Activated naive CD4-positive, alpha-beta T cell treated with anti-CD3 and anti-CD28 coated beads for 36 hours (primary cell): ENCODE results near the gene PODNL1. TPM values are rescaled to one million over a fixed set of nuclear protein-coding genes. Genes with fewer than 3 reads are reported as not detected.
"Not testable (repeated sequence)": the region's sequence is repeated elsewhere in the genome, so short reads cannot be mapped to it uniquely, and the experiment has no call there.

ENCODE experiments used
- CTCF ChIA-PET: fragments of 350-600 bp; sonication (Branson Sonifier 250); formaldehyde crosslinking; loops from one replicate; lab custom pipeline; 2021; ENCODE audit warnings: antibody characterized with exemption; lab: Charles Lee
- DNase-seq: peaks from one replicate; pipeline ENCODE4 v3.0.0-alpha.2; 2020
- H3K27ac Mint-ChIP-seq: one replicate; pipeline ENCODE4 v1.8.0; 2021; ENCODE audit warnings: mild to moderate bottlenecking, mixed read lengths
- H3K27me3 Mint-ChIP-seq: one replicate; pipeline ENCODE4 v1.8.0; 2021; ENCODE audit warnings: low read depth, mixed read lengths
- H3K36me3 Mint-ChIP-seq: one replicate; pipeline ENCODE4 v1.8.0; 2021; ENCODE audit warnings: low read depth, mixed read lengths
- H3K4me1 Mint-ChIP-seq: one replicate; pipeline ENCODE4 v1.8.0; 2021; ENCODE audit warnings: low read depth, mixed read lengths
- H3K4me3 Mint-ChIP-seq: one replicate; pipeline ENCODE4 v1.8.0; 2021; ENCODE audit warnings: mild to moderate bottlenecking, moderate library complexity, mixed read lengths
- H3K9me3 Mint-ChIP-seq: one replicate; pipeline ENCODE4 v1.8.0; 2021; ENCODE audit warnings: mixed read lengths
- intact Hi-C: fragments of 100-400 bp; cut with micrococcal nuclease; formaldehyde crosslinking; loops from one replicate; pipeline ENCODE4 v1.15.1; 2023
- total RNA-seq, 2 experiments: library from RNA; stranded (reverse); gene quantifications; one replicate each; pipeline ENCODE4 v1.2.3, GENCODE V29; 2021

The PODNL1 gene
- total RNA-seq, 2 experiments from 2014 or later, result 0.29 TPM; not detected in 1

DNA sequence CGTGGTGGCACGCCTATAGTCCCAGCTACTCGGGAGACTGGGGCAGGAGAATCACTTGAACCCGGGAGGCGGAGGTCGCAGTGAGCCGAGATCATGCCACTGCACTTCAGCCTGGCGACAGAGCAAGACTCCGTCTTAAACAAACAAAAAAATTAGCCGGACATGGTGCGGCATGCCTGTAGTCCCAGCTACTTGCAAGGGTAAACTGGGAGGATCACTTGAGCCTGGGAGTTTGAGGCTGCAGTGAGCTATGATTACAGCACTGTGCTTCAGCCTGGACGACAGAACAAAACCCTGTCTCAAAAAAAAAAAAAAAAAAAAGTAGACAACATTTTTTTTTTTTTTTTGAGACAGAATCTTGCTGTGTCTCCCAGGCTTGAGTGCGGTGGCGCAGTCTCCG, 33.7 kb upstream of the PODNL1 start:
- CTCF ChIA-PET, result interaction anchor here (0.6 to 1.0 kb wide), 2 partner anchors 13 to 288 kb away, joined by 4 to 5 read pairs; no protein-coding TSS in a partner anchor
- H3K27me3 Mint-ChIP-seq, H3K4me3 Mint-ChIP-seq, DNase-seq, H3K9me3 Mint-ChIP-seq, H3K27ac Mint-ChIP-seq, intact Hi-C loops, H3K4me1 Mint-ChIP-seq: not testable (repeated sequence)
- H3K36me3 Mint-ChIP-seq, result peaks cover 16% of the 10 kb centered on the region

DNA sequence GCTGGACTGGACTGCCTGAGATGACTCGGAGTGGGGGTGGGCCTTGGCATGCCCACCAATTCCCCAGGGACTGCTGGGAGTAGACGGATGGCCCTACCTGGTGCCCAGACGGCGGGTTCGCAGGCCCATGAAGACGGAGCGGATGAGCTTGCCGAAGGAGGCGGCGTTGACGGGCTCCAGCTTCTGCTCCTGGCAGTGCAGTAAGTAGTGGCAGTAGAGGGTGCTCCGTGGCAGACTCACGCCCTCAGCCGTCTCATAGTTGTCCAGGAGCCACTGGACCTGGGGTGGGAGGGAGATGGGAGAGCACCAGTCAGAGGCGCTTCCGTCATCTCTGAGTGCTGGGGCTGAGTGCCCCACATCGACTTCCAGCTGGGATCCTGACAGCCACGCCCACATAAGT, 31.7 kb upstream of the PODNL1 start:
- DNase-seq, result no peak
- peaks cover 14% of the 10 kb centered on the region for H3K36me3 Mint-ChIP-seq
- H3K4me1 Mint-ChIP-seq, result peaks cover 8% of the 10 kb centered on the region
- H3K27me3 Mint-ChIP-seq, result no peaks in the 10 kb centered on the region
- intact Hi-C loops, result no loop called here
- CTCF ChIA-PET, result interaction anchor here (0.6 to 0.7 kb wide), 2 partner anchors 73 to 108 kb away, joined by 3 to 6 read pairs; no protein-coding TSS in a partner anchor
- H3K27ac Mint-ChIP-seq, result no peak overlapping the region
- H3K4me3 Mint-ChIP-seq, result no peak overlapping the region
- H3K9me3 Mint-ChIP-seq, result no peaks in the 10 kb centered on the region

GRCh38 chr19:13968999-13969398, 30.8 kb upstream of the PODNL1 start:
- peaks cover 10% of the 10 kb centered on the region for H3K36me3 Mint-ChIP-seq
- H3K4me3 Mint-ChIP-seq, result no peak overlapping the region
- no peaks in the 10 kb centered on the region for H3K9me3 Mint-ChIP-seq
- intact Hi-C loops, result no loop called here
- H3K27me3 Mint-ChIP-seq, result no peaks in the 10 kb centered on the region
- peaks cover 2% of the 10 kb centered on the region for H3K4me1 Mint-ChIP-seq
- no peak for DNase-seq
- CTCF ChIA-PET, result interaction anchor here (1.0 kb wide), 1 partner anchor 83 kb away, joined by 3 read pairs; no protein-coding TSS in a partner anchor
- H3K27ac Mint-ChIP-seq, result no peak overlapping the region

GRCh38 chr19:13968383-13968935, 30.2 kb upstream of the PODNL1 start:
- no peak overlapping the region for H3K4me3 Mint-ChIP-seq
- no peaks in the 10 kb centered on the region for H3K4me1 Mint-ChIP-seq
- peaks cover 9% of the 10 kb centered on the region for H3K36me3 Mint-ChIP-seq
- no peaks in the 10 kb centered on the region for H3K9me3 Mint-ChIP-seq
- H3K27me3 Mint-ChIP-seq, result no peaks in the 10 kb centered on the region
- CTCF ChIA-PET, result interaction anchor here (1.0 kb wide), 1 partner anchor 83 kb away, joined by 3 read pairs; no protein-coding TSS in a partner anchor
- intact Hi-C loops, result no loop called here
- no peak overlapping the region for H3K27ac Mint-ChIP-seq
- no peak for DNase-seq

DNA sequence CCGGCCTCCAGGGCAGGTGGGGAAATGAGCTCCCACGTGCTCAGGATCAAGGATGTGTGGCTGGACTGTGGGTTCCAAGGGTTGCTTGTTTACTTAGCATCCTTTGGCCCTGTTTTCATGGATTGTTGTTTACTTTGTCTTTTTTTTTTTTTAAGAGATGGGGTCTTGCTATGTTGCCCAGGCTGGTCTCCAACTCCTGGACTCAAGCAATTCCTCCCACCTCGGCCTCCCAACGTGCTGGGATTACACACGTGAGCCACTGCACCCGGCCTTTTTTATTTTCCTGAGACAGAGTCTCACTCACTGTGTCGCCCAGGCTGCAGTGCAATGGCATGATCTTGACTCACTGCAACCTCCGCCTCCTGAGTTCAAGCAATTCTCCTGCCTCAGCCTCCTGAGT, 29.0 kb upstream of the PODNL1 start:
- H3K4me1 Mint-ChIP-seq, DNase-seq, H3K36me3 Mint-ChIP-seq, intact Hi-C loops, H3K27me3 Mint-ChIP-seq, H3K4me3 Mint-ChIP-seq, H3K9me3 Mint-ChIP-seq, H3K27ac Mint-ChIP-seq: not testable (repeated sequence)
- CTCF ChIA-PET, result interaction anchor here (0.6 kb wide), 1 partner anchor 88 kb away, joined by 5 read pairs; no protein-coding TSS in a partner anchor

DNA sequence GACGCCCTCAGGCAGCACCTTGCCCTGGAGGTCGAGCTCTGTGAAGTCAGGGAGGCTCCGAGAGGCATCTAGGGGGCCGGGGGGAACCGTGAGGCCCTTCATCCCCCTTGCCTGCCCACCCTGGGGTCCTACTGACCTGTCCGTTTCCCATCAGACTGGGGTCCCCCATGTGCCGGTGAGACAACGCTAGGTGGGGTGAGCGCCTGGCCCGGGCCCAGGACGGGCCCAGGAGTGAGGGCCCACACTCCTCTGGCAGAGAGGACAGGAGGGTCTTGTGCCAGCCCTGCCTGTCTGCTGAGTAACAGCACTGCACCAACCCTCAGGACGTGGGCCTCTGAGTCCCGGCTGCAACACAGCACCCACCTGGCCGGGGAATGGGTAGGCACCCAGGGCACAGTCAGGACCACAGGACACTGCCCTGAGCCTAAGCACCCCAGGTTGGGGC, 28.5 kb upstream of the PODNL1 start:
- peaks cover 7% of the 10 kb centered on the region for H3K36me3 Mint-ChIP-seq
- intact Hi-C loops, result no loop called here
- CTCF ChIA-PET, result interaction anchor here (0.6 kb wide), 1 partner anchor 88 kb away, joined by 5 read pairs; no protein-coding TSS in a partner anchor
- H3K27me3 Mint-ChIP-seq, result no peaks in the 10 kb centered on the region
- DNase-seq, result no peak
- H3K27ac Mint-ChIP-seq, result no peak overlapping the region
- H3K4me3 Mint-ChIP-seq, result no peak overlapping the region
- H3K4me1 Mint-ChIP-seq, result no peaks in the 10 kb centered on the region
- no peaks in the 10 kb centered on the region for H3K9me3 Mint-ChIP-seq

DNA sequence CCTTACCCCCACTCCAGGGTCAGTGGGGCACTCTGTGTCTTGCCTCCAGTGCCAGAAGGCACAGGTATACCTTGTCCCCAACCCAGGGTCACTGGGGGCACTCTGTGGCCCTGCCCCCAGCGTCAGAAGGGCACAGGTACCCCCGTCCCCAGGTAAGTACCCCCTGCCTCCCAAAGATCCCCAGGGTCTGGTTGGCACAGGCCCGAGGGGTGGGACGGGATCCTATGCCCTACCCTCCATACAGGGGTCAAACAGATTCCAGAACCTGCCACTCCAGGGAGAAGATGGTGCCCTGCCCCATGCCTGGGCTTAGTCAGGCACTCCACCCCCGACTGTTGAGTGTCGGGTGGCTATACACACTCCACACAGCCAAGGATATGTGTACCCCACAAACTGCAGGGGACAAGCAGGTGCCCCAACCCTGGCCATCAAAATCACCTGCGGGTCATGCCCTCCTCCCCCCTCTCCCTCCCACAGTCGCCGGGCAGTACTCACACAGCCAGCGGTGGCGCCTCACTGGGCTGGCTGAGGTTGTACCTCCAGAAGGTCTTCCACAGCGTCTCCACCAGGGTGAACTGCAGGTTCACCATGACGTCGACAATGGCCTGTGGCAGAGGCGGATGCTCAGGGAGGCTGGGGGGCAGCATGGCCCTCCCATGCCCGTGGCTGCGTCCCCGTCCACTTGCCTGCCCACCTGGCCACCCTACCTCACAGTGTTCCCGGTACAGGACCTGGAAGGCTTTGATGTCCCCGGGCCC, 27.9 kb upstream of the PODNL1 start:
- H3K4me1 Mint-ChIP-seq, result no peaks in the 10 kb centered on the region
- DNase-seq, result no peak
- intact Hi-C loops, result no loop called here
- H3K27ac Mint-ChIP-seq, result no peak overlapping the region
- H3K9me3 Mint-ChIP-seq, result no peaks in the 10 kb centered on the region
- H3K36me3 Mint-ChIP-seq, result peaks cover 12% of the 10 kb centered on the region
- CTCF ChIA-PET, result no interaction called here
- no peak overlapping the region for H3K4me3 Mint-ChIP-seq
- no peaks in the 10 kb centered on the region for H3K27me3 Mint-ChIP-seq

DNA sequence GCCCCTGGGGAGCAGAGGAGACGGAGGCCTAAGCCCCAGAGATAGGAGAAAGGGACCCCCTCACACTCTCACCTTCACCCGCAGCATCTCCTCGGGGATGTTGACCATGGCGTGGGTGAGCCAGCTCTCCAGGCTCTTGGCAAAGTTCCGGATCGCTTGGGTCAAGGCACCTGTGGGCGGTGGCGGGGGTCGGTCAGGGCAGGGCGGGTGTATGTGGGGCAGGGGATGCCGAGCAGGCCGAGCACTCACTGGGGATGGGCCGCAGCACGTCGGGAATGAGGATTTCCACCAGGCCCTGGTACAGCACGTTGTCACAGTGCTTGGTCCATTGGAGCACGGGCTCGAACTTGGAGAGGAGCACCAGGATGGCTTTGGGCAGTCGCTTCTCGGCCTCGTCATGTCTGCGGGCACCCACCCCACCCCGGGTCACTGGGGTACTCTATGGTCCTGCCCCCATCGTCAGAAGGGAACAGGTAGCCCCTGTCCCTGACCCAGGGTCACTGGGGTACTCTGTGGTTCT, 27.2 kb upstream of the PODNL1 start:
- Mint-ChIP-seq H3K27ac (no peak overlapping the region), H3K27me3 (no peaks in the 10 kb centered on the region), H3K4me1 (no peaks in the 10 kb centered on the region), H3K4me3 (no peak overlapping the region), H3K36me3 (peaks cover 15% of the 10 kb centered on the region), H3K9me3 (no peaks in the 10 kb centered on the region)
- CTCF ChIA-PET, result no interaction called here
- DNase-seq, result no peak
- intact Hi-C loops, result no loop called here

GRCh38 chr19:13964776-13965175, 26.6 kb upstream of the PODNL1 start:
- Mint-ChIP-seq H3K4me3 (no peak overlapping the region), H3K27me3 (no peaks in the 10 kb centered on the region), H3K36me3 (peaks cover 15% of the 10 kb centered on the region), H3K9me3 (no peaks in the 10 kb centered on the region), H3K4me1 (no peaks in the 10 kb centered on the region), H3K27ac (no peak overlapping the region)
- intact Hi-C loops, result no loop called here
- CTCF ChIA-PET, result no interaction called here
- no peak for DNase-seq

GRCh38 chr19:13963603-13964105, 25.4 kb upstream of the PODNL1 start:
- intact Hi-C loops, result no loop called here
- no peak overlapping the region for H3K27ac Mint-ChIP-seq
- CTCF ChIA-PET, result no interaction called here
- H3K9me3 Mint-ChIP-seq, result no peaks in the 10 kb centered on the region
- peaks cover 9% of the 10 kb centered on the region for H3K36me3 Mint-ChIP-seq
- no peaks in the 10 kb centered on the region for H3K27me3 Mint-ChIP-seq
- DNase-seq, result no peak
- no peak overlapping the region for H3K4me3 Mint-ChIP-seq
- H3K4me1 Mint-ChIP-seq, result no peaks in the 10 kb centered on the region

DNA sequence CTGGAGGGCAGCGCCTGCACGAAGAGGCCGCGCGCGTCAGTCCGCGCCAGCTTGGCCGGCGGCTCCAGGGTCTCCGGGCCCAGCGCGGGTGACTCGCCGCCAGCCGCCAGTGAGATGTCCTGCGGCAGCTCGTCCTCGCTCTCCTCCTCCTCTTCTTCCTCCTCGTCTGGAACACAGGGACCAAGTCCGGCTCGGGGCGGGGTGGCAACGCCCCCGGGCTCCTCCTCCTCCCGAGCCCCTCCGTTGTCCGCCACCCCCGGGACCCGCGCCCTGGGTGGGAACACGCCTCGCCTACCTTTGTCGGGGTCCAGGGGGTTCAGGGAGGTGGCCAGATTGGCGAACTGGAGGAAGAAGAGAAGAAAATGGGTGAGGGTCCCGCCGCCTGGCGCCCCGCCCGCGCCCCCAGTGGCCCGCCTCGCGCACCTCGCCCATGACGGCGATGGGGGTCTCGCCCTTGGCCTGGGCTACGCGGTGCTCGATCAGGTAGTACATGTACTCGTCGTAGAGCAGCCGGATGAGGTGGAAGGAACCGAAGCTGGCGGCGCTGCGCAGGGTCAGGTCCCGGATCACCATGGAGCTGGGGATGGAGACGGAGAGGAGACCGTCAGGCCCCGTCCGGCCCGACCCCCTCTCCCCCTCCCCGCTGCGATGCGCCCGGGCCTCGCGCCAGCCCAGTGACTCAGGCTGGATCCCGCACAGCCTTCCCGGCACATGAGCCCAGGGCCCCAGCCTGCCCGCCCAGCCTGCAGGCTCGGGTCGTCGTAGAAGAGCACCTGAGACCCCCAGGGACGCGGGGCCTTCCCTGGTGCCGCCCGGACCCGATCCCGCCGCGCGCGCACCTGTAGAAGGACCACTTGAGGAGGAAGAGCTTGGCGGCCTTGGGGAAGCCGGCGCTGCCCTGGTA, 24.7 kb upstream of the PODNL1 start:
- H3K4me3 Mint-ChIP-seq, result no peak overlapping the region
- H3K9me3 Mint-ChIP-seq, result no peaks in the 10 kb centered on the region
- no peaks in the 10 kb centered on the region for H3K27me3 Mint-ChIP-seq
- H3K4me1 Mint-ChIP-seq, result peaks cover 3% of the 10 kb centered on the region
- no peak overlapping the region for H3K27ac Mint-ChIP-seq
- DNase-seq, result no peak
- CTCF ChIA-PET, result no interaction called here
- peaks cover 9% of the 10 kb centered on the region for H3K36me3 Mint-ChIP-seq
- intact Hi-C loops, result no loop called here
